GM23248 (cell line): Measurements from ENCODE around the gene ZBTB48. TPM values are rescaled to one million over a fixed set of nuclear protein-coding genes. Genes with fewer than 3 reads are reported as not detected.

Experiments
- DNase-seq: peaks from one replicate; pipeline ENCODE4 v3.0.0-alpha.2; 2015
- H2AFZ ChIP-seq: fragments of 200-600 bp; sonication (generic); 2 replicates; pipeline ENCODE4 v1.6.1; 2016; ENCODE audit warnings: antibody characterized with exemption
- H3F3A ChIP-seq: fragments of 200-600 bp; sonication (generic); 2 replicates; pipeline ENCODE4 v1.6.1; 2016; ENCODE audit warnings: mild to moderate bottlenecking, antibody characterized with exemption, mixed run types; ENCODE audit not compliant: insufficient read depth
- H3K27ac ChIP-seq: fragments of 200-600 bp; sonication (generic); 2 replicates; pipeline ENCODE4 v1.5.1; 2016; ENCODE audit warnings: mild to moderate bottlenecking
- H3K27me3 ChIP-seq: fragments of 200-600 bp; sonication (generic); replicated peaks from 2 replicates; pipeline ENCODE4 v1.6.1; 2016; ENCODE audit warnings: mild to moderate bottlenecking; ENCODE audit not compliant: insufficient read depth
- H3K36me3 ChIP-seq: fragments of 200-600 bp; sonication (generic); 2 replicates; pipeline ENCODE4 v1.6.1; 2016; ENCODE audit warnings: low read depth, mild to moderate bottlenecking
- H3K4me1 ChIP-seq: fragments of 200-600 bp; sonication (generic); 2 replicates; pipeline ENCODE4 v1.6.1; 2016; ENCODE audit warnings: mild to moderate bottlenecking; ENCODE audit not compliant: insufficient read depth
- H3K4me2 ChIP-seq: fragments of 200-600 bp; sonication (generic); one replicate; pipeline ENCODE4 v1.6.1; 2016; ENCODE audit warnings: mild to moderate bottlenecking; ENCODE audit not compliant: unreplicated experiment
- H3K4me3 ChIP-seq: fragments of 200-600 bp; sonication (generic); 2 replicates; pipeline ENCODE4 v1.5.1; 2016; ENCODE audit warnings: mild to moderate bottlenecking
- H3K79me2 ChIP-seq: fragments of 200-600 bp; sonication (generic); 2 replicates; pipeline ENCODE4 v1.6.1; 2016; ENCODE audit warnings: mild to moderate bottlenecking; ENCODE audit not compliant: insufficient read depth
- H3K9ac ChIP-seq: fragments of 200-600 bp; sonication (generic); 2 replicates; pipeline ENCODE4 v1.6.1; 2016; ENCODE audit warnings: mild to moderate bottlenecking
- H3K9me2 ChIP-seq: fragments of 200-600 bp; sonication (generic); 2 replicates; pipeline ENCODE4 v1.6.1; 2016; ENCODE audit warnings: mixed run types, mild to moderate bottlenecking, moderate library complexity; ENCODE audit not compliant: insufficient read depth
- H3K9me3 ChIP-seq: fragments of 200-600 bp; sonication (generic); one replicate; pipeline ENCODE4 v1.6.1; 2017; ENCODE audit warnings: low read depth
- H4K20me1 ChIP-seq: fragments of 200-600 bp; sonication (generic); 2 replicates; pipeline ENCODE4 v1.6.0; 2016; ENCODE audit not compliant: insufficient read depth
- EZH2 ChIP-seq: fragments of 200-600 bp; sonication (generic); IDR thresholded peaks from 2 replicates; pipeline ENCODE4 v1.6.1; 2018; ENCODE audit warnings: antibody characterized with exemption, mild to moderate bottlenecking; ENCODE audit not compliant: insufficient read depth, poor library complexity, severe bottlenecking
- EZH2phosphoT487 ChIP-seq: fragments of 200-600 bp; sonication (generic); IDR thresholded peaks from 2 replicates; pipeline ENCODE4 v1.6.1; 2018; ENCODE audit warnings: antibody characterized with exemption, moderate library complexity, mild to moderate bottlenecking, low read depth; ENCODE audit not compliant: insufficient read depth
- WGBS, 2 experiments: methylation state at CpG; one replicate each; pipeline ENCODE4 v1.1.6; 2015 to 2017; ENCODE audit warnings: low lambda C conversion rate in 2 of 2, low coverage in 1 of 2; ENCODE audit errors: missing lambda C conversion rate in 2 of 2; 5-methylcytosine and 5-hydroxymethylcytosine counted together
- in situ Hi-C: fragments of 300-500 bp; cut with MboI; formaldehyde crosslinking; loops from 2 replicates; pipeline ENCODE4 v1.15.0; 2020
- polyA plus RNA-seq: library from polyadenylated mRNA; unstranded; fragments of >200 nt; fragmentation: Nextera tagmentation; extraction: Ambion mirVana; gene quantifications from 2 replicates; pipeline ENCODE4 v1.2.1, GENCODE V29; 2016
- total RNA-seq: library from RNA; depleted of rRNA; stranded (reverse); fragments of >200 nt; shearing (Covaris generic); gene quantifications from 2 replicates; pipeline ENCODE4 v1.2.3, GENCODE V29; 2014

The ZBTB48 gene
- total and polyA plus RNA-seq, 2 experiments from 2014 or later, result 15.4 to 16.4 TPM

DNA sequence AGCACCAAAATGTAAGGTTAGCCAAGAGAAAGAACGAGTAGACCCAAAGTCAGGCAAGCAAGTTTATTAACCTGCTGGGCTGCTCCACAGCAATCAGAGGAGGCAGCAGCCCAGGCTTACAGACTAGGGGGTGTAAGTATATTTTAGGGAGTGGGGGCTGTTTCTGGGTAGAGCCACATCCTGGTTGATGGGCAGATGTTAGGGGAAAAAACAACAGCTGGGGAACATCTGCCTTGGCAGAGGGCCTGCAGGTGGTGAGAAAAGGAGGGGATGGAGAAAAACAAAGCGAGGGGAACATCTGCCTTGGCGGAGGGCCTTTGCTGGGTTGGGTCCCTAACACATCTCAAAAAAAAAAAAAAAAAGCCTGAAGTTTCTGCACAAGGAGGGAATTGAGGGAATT, 9.7 kb upstream of the ZBTB48 start:
- Histone ChIP-seq H3K4me3 (no peak overlapping the region), H3K4me2 (no peak overlapping the region), H3K4me1 (no peaks in the 10 kb centered on the region), H3K9me3 (no peaks in the 10 kb centered on the region), H3F3A (no peaks in the 10 kb centered on the region), H3K9ac (no peak overlapping the region), H2AFZ (no peak overlapping the region), H3K9me2 (no peaks in the 10 kb centered on the region), H3K36me3 (no peaks in the 10 kb centered on the region), H3K27ac (no peak overlapping the region), H3K79me2 (no peaks in the 10 kb centered on the region), H3K27me3 (0 out of 2 replicates have a peak, but pooled peaks cover 6% of the 10 kb centered on the region), H4K20me1 (no peaks in the 10 kb centered on the region)
- in situ Hi-C loops, result no loop called here
- no peak for DNase-seq
- TF ChIP-seq EZH2 (no peak), EZH2phosphoT487 (no peak)
- 0 to 6% methylated on average over 3 of the region's 3 CpGs for WGBS, 2 experiments

DNA sequence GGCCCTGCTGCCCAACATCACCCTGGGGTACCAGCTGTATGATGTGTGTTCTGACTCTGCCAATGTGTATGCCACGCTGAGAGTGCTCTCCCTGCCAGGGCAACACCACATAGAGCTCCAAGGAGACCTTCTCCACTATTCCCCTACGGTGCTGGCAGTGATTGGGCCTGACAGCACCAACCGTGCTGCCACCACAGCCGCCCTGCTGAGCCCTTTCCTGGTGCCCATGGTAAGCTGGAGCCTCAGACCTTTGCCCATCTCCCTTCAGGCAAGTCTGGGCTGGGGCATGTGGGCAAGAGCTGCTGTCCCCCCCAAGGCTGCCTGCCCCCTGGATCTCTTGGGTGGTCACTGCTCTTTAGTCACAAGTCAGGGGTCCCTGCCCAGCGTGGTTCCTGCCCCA, 8.8 kb upstream of the ZBTB48 start:
- in situ Hi-C loops, result no loop called here
- no peak overlapping the region for H3K27ac ChIP-seq
- DNase-seq, result no peak
- H3K9me2 ChIP-seq, result no peaks in the 10 kb centered on the region
- no peaks in the 10 kb centered on the region for H3F3A ChIP-seq
- no peaks in the 10 kb centered on the region for H3K36me3 ChIP-seq
- no peak overlapping the region for H3K4me2 ChIP-seq
- no peaks in the 10 kb centered on the region for H3K79me2 ChIP-seq
- no peaks in the 10 kb centered on the region for H4K20me1 ChIP-seq
- no peaks in the 10 kb centered on the region for H3K4me1 ChIP-seq
- TF ChIP-seq EZH2phosphoT487 (no peak), EZH2 (no peak)
- WGBS, 2 experiments, result 42 to 43% methylated on average over 5 of the region's 5 CpGs
- H2AFZ ChIP-seq, result no peak overlapping the region
- H3K9me3 ChIP-seq, result no peaks in the 10 kb centered on the region
- no peak overlapping the region for H3K4me3 ChIP-seq
- H3K27me3 ChIP-seq, result no peaks in the 10 kb centered on the region
- H3K9ac ChIP-seq, result no peak overlapping the region

GRCh38 chr1:6572653-6573383, 7.0 kb upstream of the ZBTB48 start:
- DNase-seq, result no peak
- WGBS, 2 experiments, result 60 to 62% methylated on average over 12 of the region's 12 CpGs
- Histone ChIP-seq H3K4me2 (no peak overlapping the region), H3K36me3 (no peaks in the 10 kb centered on the region), H3F3A (no peaks in the 10 kb centered on the region), H3K27ac (no peak overlapping the region), H4K20me1 (no peaks in the 10 kb centered on the region), H3K4me3 (no peak overlapping the region), H3K9me3 (no peaks in the 10 kb centered on the region), H3K79me2 (no peaks in the 10 kb centered on the region), H3K4me1 (no peaks in the 10 kb centered on the region), H3K9ac (no peak overlapping the region), H3K27me3 (no peaks in the 10 kb centered on the region), H2AFZ (no peak overlapping the region), H3K9me2 (no peaks in the 10 kb centered on the region)
- in situ Hi-C loops, result no loop called here
- no peak for TF ChIP-seq EZH2
- TF ChIP-seq EZH2phosphoT487, result no peak

DNA sequence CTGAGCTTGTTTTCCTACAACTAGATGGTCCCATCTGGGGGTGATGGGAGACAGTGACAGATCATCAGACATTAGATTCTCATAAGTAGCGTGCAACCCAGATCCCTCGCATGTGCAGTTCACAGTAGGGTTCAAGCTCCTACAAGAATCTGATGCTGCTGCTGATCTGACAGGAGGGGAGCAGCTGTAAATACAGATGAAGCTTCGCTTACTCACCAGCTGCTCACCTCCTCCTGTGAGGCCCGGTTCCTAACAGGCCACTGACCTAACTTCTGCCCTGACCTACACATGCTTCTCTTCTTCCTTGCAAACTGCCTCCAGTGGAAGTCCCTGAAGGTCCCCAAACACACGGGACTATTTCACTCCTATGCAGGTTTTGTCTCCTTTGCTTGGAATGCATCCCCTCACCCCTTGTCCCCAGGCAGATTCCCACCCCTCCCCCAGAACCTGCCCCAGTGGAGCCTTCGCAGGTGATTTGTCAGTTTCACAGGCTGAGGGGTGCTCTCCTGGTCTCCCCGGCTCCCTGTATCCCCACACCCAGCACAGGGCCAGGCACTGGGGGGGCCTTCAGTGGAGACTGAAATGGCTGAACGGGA, 5.7 kb upstream of the ZBTB48 start:
- Histone ChIP-seq H3K79me2 (no peaks in the 10 kb centered on the region), H3K4me1 (no peaks in the 10 kb centered on the region), H4K20me1 (no peaks in the 10 kb centered on the region), H3K36me3 (no peaks in the 10 kb centered on the region), H3F3A (no peaks in the 10 kb centered on the region), H3K27ac (no peak overlapping the region), H3K27me3 (no peaks in the 10 kb centered on the region), H3K9me2 (no peaks in the 10 kb centered on the region), H3K9ac (no peak overlapping the region), H3K9me3 (no peaks in the 10 kb centered on the region), H3K4me2 (no peak overlapping the region), H2AFZ (no peak overlapping the region), H3K4me3 (no peak overlapping the region)
- WGBS, 2 experiments, result 64 to 67% methylated on average over 8 of the region's 8 CpGs
- in situ Hi-C loops, result no loop called here
- TF ChIP-seq EZH2, result no peak
- no peak for TF ChIP-seq EZH2phosphoT487
- DNase-seq, result no peak
